ENCODE results near the gene SERPINB3.

DNA sequence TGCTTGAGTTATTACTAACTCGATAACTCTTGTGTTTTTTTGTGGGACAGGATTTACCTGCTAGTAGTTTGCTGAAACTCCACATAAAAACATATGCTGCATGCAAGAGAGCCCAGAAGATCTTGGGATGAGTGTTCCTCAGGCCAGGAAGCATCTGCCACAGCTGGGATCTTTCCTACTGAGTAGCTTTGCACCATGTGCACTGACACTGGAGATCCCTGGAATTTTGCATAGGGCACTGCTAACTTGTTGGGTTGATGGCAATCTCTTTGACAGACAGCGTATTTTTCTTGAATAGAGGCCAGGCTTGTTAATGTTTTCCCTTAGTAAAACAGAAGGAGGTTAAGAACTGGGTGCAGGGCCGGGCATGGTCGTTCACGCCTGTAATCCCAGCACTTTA is 40.3 kb upstream of the SERPINB3 start:
- TF ChIP-seq, protein P1, sequence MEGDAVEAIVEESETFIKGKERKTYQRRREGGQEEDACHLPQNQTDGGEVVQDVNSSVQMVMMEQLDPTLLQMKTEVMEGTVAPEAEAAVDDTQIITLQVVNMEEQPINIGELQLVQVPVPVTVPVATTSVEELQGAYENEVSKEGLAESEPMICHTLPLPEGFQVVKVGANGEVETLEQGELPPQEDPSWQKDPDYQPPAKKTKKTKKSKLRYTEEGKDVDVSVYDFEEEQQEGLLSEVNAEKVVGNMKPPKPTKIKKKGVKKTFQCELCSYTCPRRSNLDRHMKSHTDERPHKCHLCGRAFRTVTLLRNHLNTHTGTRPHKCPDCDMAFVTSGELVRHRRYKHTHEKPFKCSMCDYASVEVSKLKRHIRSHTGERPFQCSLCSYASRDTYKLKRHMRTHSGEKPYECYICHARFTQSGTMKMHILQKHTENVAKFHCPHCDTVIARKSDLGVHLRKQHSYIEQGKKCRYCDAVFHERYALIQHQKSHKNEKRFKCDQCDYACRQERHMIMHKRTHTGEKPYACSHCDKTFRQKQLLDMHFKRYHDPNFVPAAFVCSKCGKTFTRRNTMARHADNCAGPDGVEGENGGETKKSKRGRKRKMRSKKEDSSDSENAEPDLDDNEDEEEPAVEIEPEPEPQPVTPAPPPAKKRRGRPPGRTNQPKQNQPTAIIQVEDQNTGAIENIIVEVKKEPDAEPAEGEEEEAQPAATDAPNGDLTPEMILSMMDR (IDR thresholded peaks at IDR 0.05; ENCODE audit: control extremely low read depth in 1 of 3, insufficient read depth in 1 of 3, low read depth in 1 of 3, low read length in 3 of 3), result no peak
- TF ChIP-seq EGR1 (IDR thresholded peaks at IDR 0.05; ENCODE audit: borderline replicate concordance, low read depth, low read length), result no peak
- TF ChIP-seq POLR2A (IDR thresholded peaks at IDR 0.05; ENCODE audit: control extremely low read depth in 1 of 2, low read depth in 2 of 2, low read length in 2 of 2), result no peak
- TF ChIP-seq BACH1 (IDR thresholded peaks at IDR 0.05; ENCODE audit: low read length), result no peak
- TF ChIP-seq CREB1 (IDR thresholded peaks at IDR 0.05), result no peak
- TF ChIP-seq HDAC6 (IDR thresholded peaks at IDR 0.05; ENCODE audit: low read depth, low read length), result no peak
- no peak for TF ChIP-seq POLR2AphosphoS5 (IDR thresholded peaks at IDR 0.05; ENCODE audit: low read depth, low read length)
- no peak for TF ChIP-seq TEAD4 (IDR thresholded peaks at IDR 0.05; ENCODE audit: low read depth, low read length)
- no peak for TF ChIP-seq CHD2 (IDR thresholded peaks at IDR 0.05; ENCODE audit: low read length)
- no peak for TF ChIP-seq MAFK (IDR thresholded peaks at IDR 0.05; ENCODE audit: low read depth, low read length)
- TF ChIP-seq TAF1 (IDR thresholded peaks at IDR 0.05; ENCODE audit: low read depth, low read length), result no peak
- TF ChIP-seq PHF8 (conservative IDR thresholded peaks at IDR 0.05; ENCODE audit: low read depth, low read length), result no peak
- no peak for TF ChIP-seq EZH2 (IDR thresholded peaks at IDR 0.05; ENCODE audit: low read depth, low read length, severe bottlenecking)
